ENCODE results near the gene NOC2L. TPM values are rescaled to one million over a fixed set of nuclear protein-coding genes. Genes with fewer than 3 reads are reported as not detected.

The NOC2L gene
- total RNA-seq, 3 donors from 2014 or later: 292 to 315 (median 315) TPM

GRCh38 chr1:911875-912739, 46.9 kb downstream of the NOC2L start:
- no peaks in the 10 kb centered on the region for H3K9me3 Mint-ChIP-seq
- H3K36me3 Mint-ChIP-seq (ENCODE audit: insufficient read depth): no peaks in the 10 kb centered on the region
- no peak for ATAC-seq
- no peak for DNase-seq
- H3K27me3 Mint-ChIP-seq (ENCODE audit: low read depth): peaks cover 38% of the 10 kb centered on the region
- H3K4me3 Mint-ChIP-seq: no peak overlapping the region
- peaks cover 4% of the 10 kb centered on the region for H3K4me1 Mint-ChIP-seq (ENCODE audit: low read depth)

- peaks cover 4% of the 10 kb centered on the region for H3K4me1 Mint-ChIP-seq (ENCODE audit: low read depth)
- no peaks in the 10 kb centered on the region for H3K36me3 Mint-ChIP-seq (ENCODE audit: insufficient read depth)
- DNase-seq: no peak
- peak; percentile 56 to 59 for ATAC-seq
- H3K9me3 Mint-ChIP-seq: no peaks in the 10 kb centered on the region
- H3K4me3 Mint-ChIP-seq: no peak overlapping the region
- peaks cover 45% of the 10 kb centered on the region for H3K27me3 Mint-ChIP-seq (ENCODE audit: low read depth)
Measured at GRCh38 chr1:910881-911721, 48.0 kb downstream of the NOC2L start.

GRCh38 chr1:910311-910880, 48.7 kb downstream of the NOC2L start:
- peaks cover 6% of the 10 kb centered on the region for H3K4me1 Mint-ChIP-seq (ENCODE audit: low read depth)
- ATAC-seq (no peak), DNase-seq (no peak)
- no peak overlapping the region for H3K4me3 Mint-ChIP-seq
- no peaks in the 10 kb centered on the region for H3K9me3 Mint-ChIP-seq
- H3K27me3 Mint-ChIP-seq (ENCODE audit: low read depth): peaks cover 49% of the 10 kb centered on the region
- H3K36me3 Mint-ChIP-seq (ENCODE audit: insufficient read depth): no peaks in the 10 kb centered on the region

GRCh38 chr1:909861-910310, 49.2 kb downstream of the NOC2L start:
- H3K36me3 Mint-ChIP-seq (ENCODE audit: insufficient read depth): no peaks in the 10 kb centered on the region
- no peaks in the 10 kb centered on the region for H3K9me3 Mint-ChIP-seq
- peaks cover 53% of the 10 kb centered on the region for H3K27me3 Mint-ChIP-seq (ENCODE audit: low read depth)
- peaks cover 11% of the 10 kb centered on the region for H3K4me1 Mint-ChIP-seq (ENCODE audit: low read depth)
- ATAC-seq (no peak), DNase-seq (no peak)
- no peak overlapping the region for H3K4me3 Mint-ChIP-seq

- Mint-ChIP-seq H3K27me3 (ENCODE audit: low read depth) (peaks cover 53% of the 10 kb centered on the region), H3K4me1 (ENCODE audit: low read depth) (peaks cover 11% of the 10 kb centered on the region), H3K4me3 (no peak overlapping the region), H3K36me3 (ENCODE audit: insufficient read depth) (no peaks in the 10 kb centered on the region), H3K9me3 (no peaks in the 10 kb centered on the region)
- ATAC-seq: no peak
- no peak for DNase-seq
Measured at GRCh38 chr1:908661-909060, 50.4 kb downstream of the NOC2L start.

- no peak overlapping the region for H3K4me3 Mint-ChIP-seq
Measured at GRCh38 chr1:907611-908451, 51.2 kb downstream of the NOC2L start.

GRCh38 chr1:906600-907420, 52.2 kb downstream of the NOC2L start:
- DNase-seq: no peak
- Mint-ChIP-seq H3K9me3 (no peaks in the 10 kb centered on the region), H3K4me1 (ENCODE audit: low read depth) (peaks cover 8% of the 10 kb centered on the region), H3K4me3 (no peak overlapping the region), H3K36me3 (ENCODE audit: insufficient read depth) (no peaks in the 10 kb centered on the region), H3K27me3 (ENCODE audit: low read depth) (peaks cover 43% of the 10 kb centered on the region)
- ATAC-seq: peak in 1 of 2 donors; percentile 21

More at GRCh38 chr1:907611-908451, 51.2 kb downstream of the NOC2L start:
- Mint-ChIP-seq H3K4me1 (ENCODE audit: low read depth) (peaks cover 11% of the 10 kb centered on the region), H3K9me3 (no peaks in the 10 kb centered on the region), H3K36me3 (ENCODE audit: insufficient read depth) (no peaks in the 10 kb centered on the region), H3K27me3 (ENCODE audit: low read depth) (peaks cover 52% of the 10 kb centered on the region)
- ATAC-seq (no peak), DNase-seq (no peak)

GRCh38 chr1:905811-906599, 53.1 kb downstream of the NOC2L start:
- no peaks in the 10 kb centered on the region for H3K36me3 Mint-ChIP-seq (ENCODE audit: insufficient read depth)
- H3K4me3 Mint-ChIP-seq: no peak overlapping the region
- DNase-seq: no peak
- peaks cover 37% of the 10 kb centered on the region for H3K27me3 Mint-ChIP-seq (ENCODE audit: low read depth)
- H3K9me3 Mint-ChIP-seq: no peaks in the 10 kb centered on the region
- no peak for ATAC-seq
- H3K4me1 Mint-ChIP-seq (ENCODE audit: low read depth): peaks cover 6% of the 10 kb centered on the region

GRCh38 chr1:905071-905749, 53.8 kb downstream of the NOC2L start:
- no peaks in the 10 kb centered on the region for H3K36me3 Mint-ChIP-seq (ENCODE audit: insufficient read depth)
- peaks cover 6% of the 10 kb centered on the region for H3K4me1 Mint-ChIP-seq (ENCODE audit: low read depth)
- DNase-seq (no peak), ATAC-seq (peak; percentile 17 to 31)
- H3K27me3 Mint-ChIP-seq (ENCODE audit: low read depth): peaks cover 35% of the 10 kb centered on the region
- peak overlapping the region; percentile 65 for H3K4me3 Mint-ChIP-seq
- H3K9me3 Mint-ChIP-seq: no peaks in the 10 kb centered on the region

- H3K4me3 Mint-ChIP-seq: peak overlapping the region; percentile 66
- H3K9me3 Mint-ChIP-seq: no peaks in the 10 kb centered on the region
- H3K4me1 Mint-ChIP-seq (ENCODE audit: low read depth): peaks cover 6% of the 10 kb centered on the region
- DNase-seq (peak; percentile 85), ATAC-seq (peak; percentile 92)
- H3K27me3 Mint-ChIP-seq (ENCODE audit: low read depth): peaks cover 39% of the 10 kb centered on the region
- H3K36me3 Mint-ChIP-seq (ENCODE audit: insufficient read depth): no peaks in the 10 kb centered on the region
Measured at GRCh38 chr1:904310-904950, 54.6 kb downstream of the NOC2L start.

- no peaks in the 10 kb centered on the region for H3K9me3 Mint-ChIP-seq
- peaks cover 43% of the 10 kb centered on the region for H3K27me3 Mint-ChIP-seq (ENCODE audit: low read depth)
- no peaks in the 10 kb centered on the region for H3K36me3 Mint-ChIP-seq (ENCODE audit: insufficient read depth)
- no peak for ATAC-seq
- peak overlapping the region; percentile 31 for H3K4me3 Mint-ChIP-seq
- H3K4me1 Mint-ChIP-seq (ENCODE audit: low read depth): peaks cover 6% of the 10 kb centered on the region
- DNase-seq: no peak
Measured at GRCh38 chr1:903721-904271, 55.3 kb downstream of the NOC2L start.
